ENCODE data around the gene LRCH4. TPM values are rescaled to one million over a fixed set of nuclear protein-coding genes. Genes with fewer than 3 reads are reported as not detected.

LRCH4 gene
- total and polyA plus RNA-seq, 9 of the 15 experiments (the other 6 are each of a cell fraction or from before 2014, with no cell fraction given), result 0.06 to 63.3 (median 15.0) TPM

GRCh38 chr7:100538654-100539435 is 47.1 kb downstream of the LRCH4 start, which contains the start of gene AGFG2 (continued):
- TF ChIP-seq, protein P1, sequence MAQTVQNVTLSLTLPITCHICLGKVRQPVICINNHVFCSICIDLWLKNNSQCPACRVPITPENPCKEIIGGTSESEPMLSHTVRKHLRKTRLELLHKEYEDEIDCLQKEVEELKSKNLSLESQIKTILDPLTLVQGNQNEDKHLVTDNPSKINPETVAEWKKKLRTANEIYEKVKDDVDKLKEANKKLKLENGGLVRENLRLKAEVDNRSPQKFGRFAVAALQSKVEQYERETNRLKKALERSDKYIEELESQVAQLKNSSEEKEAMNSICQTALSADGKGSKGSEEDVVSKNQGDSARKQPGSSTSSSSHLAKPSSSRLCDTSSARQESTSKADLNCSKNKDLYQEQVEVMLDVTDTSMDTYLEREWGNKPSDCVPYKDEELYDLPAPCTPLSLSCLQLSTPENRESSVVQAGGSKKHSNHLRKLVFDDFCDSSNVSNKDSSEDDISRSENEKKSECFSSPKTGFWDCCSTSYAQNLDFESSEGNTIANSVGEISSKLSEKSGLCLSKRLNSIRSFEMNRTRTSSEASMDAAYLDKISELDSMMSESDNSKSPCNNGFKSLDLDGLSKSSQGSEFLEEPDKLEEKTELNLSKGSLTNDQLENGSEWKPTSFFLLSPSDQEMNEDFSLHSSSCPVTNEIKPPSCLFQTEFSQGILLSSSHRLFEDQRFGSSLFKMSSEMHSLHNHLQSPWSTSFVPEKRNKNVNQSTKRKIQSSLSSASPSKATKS (CRISPR knock-in tag; IDR thresholded peaks at IDR 0.05), result no peak
- no peak for TF ChIP-seq ZNF316 (IDR thresholded peaks at IDR 0.05)
- TF ChIP-seq CREB1 (IDR thresholded peaks at IDR 0.05), result peak; percentile 89
- peak; percentile 88 for TF ChIP-seq CREB1 (CRISPR knock-in tag; IDR thresholded peaks at IDR 0.05)
- no peak for TF ChIP-seq BRD4 (IDR thresholded peaks at IDR 0.05)
- no peak for TF ChIP-seq SMARCA5 (IDR thresholded peaks at IDR 0.05)
- TF ChIP-seq SRSF1 (IDR thresholded peaks at IDR 0.05; ENCODE audit: low read depth, low read length), result no peak
- no peak for TF ChIP-seq SNAPC5 (CRISPR knock-in tag; IDR thresholded peaks at IDR 0.05)
- TF ChIP-seq POU5F1 (IDR thresholded peaks at IDR 0.05; ENCODE audit: borderline replicate concordance, low read depth, low read length, partially characterized antibody), result no peak
- TF ChIP-seq SP1 (CRISPR knock-in tag; IDR thresholded peaks at IDR 0.05), result peak; percentile 94
- no peak for TF ChIP-seq ADNP (tag; IDR thresholded peaks at IDR 0.05)
- TF ChIP-seq ZNF263 (CRISPR knock-in tag; IDR thresholded peaks at IDR 0.05; ENCODE audit: borderline replicate concordance), result no peak
- no peak for TF ChIP-seq ZNF282 (CRISPR knock-in tag; IDR thresholded peaks at IDR 0.05)
- no peak for TF ChIP-seq ZNF398 (CRISPR knock-in tag; IDR thresholded peaks at IDR 0.05)
- no peak for TF ChIP-seq ZNF431 (CRISPR knock-in tag; IDR thresholded peaks at IDR 0.05)
- peak; percentile 99 for TF ChIP-seq NRF1 (conservative IDR thresholded peaks at IDR 0.05 in 1 of 2, IDR thresholded peaks at IDR 0.05 in 1 of 2)
- TF ChIP-seq RBM39 (optimal IDR thresholded peaks at IDR 0.05; ENCODE audit: low read depth, low read length), result no peak
- peak; percentile 67 for TF ChIP-seq ZFX (CRISPR knock-in tag; IDR thresholded peaks at IDR 0.05)
- TF ChIP-seq MCM2 (IDR thresholded peaks at IDR 0.05; ENCODE audit: low read depth), result no peak
- TF ChIP-seq MCM5 (IDR thresholded peaks at IDR 0.05; ENCODE audit: low read depth), result no peak
- no peak for TF ChIP-seq U2AF2 (optimal IDR thresholded peaks at IDR 0.05; ENCODE audit: low read depth, low read length)
- TF ChIP-seq PHTF2 (CRISPR knock-in tag; IDR thresholded peaks at IDR 0.05), result no peak; the same call in 1 of the 2 replicates
- no peak for TF ChIP-seq CBX2 (IDR thresholded peaks at IDR 0.05; ENCODE audit: insufficient read depth, low read length, poor library complexity, severe bottlenecking)
- no peak for TF ChIP-seq SMAD2 (IDR thresholded peaks at IDR 0.05; ENCODE audit: low read depth, low read length)
- TF ChIP-seq SIN3A (IDR thresholded peaks at IDR 0.05; ENCODE audit: borderline replicate concordance in 2 of 2, control insufficient read depth in 1 of 2, low read depth in 2 of 2, low read length in 2 of 2), result peak; percentile 93 to 94; a peak in 3 of 4 replicates
- peak; percentile 90 for TF ChIP-seq ASH1L (IDR thresholded peaks at IDR 0.05; ENCODE audit: borderline replicate concordance, low read depth, partially characterized antibody)
- TF ChIP-seq RBM25 (IDR thresholded peaks at IDR 0.05; ENCODE audit: low read depth, low read length, severe bottlenecking), result peak; percentile 89

Measured in K562 (cell line).